Forelimb muscle (tissue), 1 donor: ENCODE data around the gene HAX1. TPM values are rescaled to one million over a fixed set of nuclear protein-coding genes. Genes with fewer than 3 reads are reported as not detected.
A peak's percentile ranks its signal among the peaks of the same experiment; 100 is the strongest.
"Not testable (repeated sequence)": the region's sequence is repeated elsewhere in the genome, so short reads cannot be mapped to it uniquely, and the experiment has no call there.

Experiments
- DNase-seq: peaks from one replicate; pipeline ENCODE4 v3.0.0-alpha.2; 2013; ENCODE audit warnings: low read depth
- polyA plus RNA-seq: library from polyadenylated mRNA; unstranded; fragments of 120-200 nt; gene quantifications from one replicate; pipeline ENCODE4 v1.2.1, GENCODE V29; 2013; ENCODE audit not compliant: insufficient read length

The HAX1 gene
- polyA plus RNA-seq: 69.8 TPM

- peak; percentile 96 for DNase-seq
These were observed at the start of gene HAX1 for GRCh38 chr1:154272217-154272998. Gene HAX1 (plus strand): TSS chr1:154272629. CDS start chr1:154272724, 95 bp downstream.

GRCh38 chr1:154222918-154223317 lies 49.5 kb upstream of the HAX1 start:
- DNase-seq: no peak

GRCh38 chr1:154223621-154224020 lies 48.8 kb upstream of the HAX1 start:
- DNase-seq: no peak

GRCh38 chr1:154225370-154225769 lies 47.1 kb upstream of the HAX1 start:
- no peak for DNase-seq

- DNase-seq: not testable (repeated sequence)
These were observed 41.3 kb upstream of the HAX1 start for GRCh38 chr1:154231112-154231511.

- not testable (repeated sequence) for DNase-seq
These were observed 39.3 kb upstream of the HAX1 start for GRCh38 chr1:154233127-154233526.

- DNase-seq: no peak
These were observed 35.6 kb upstream of the HAX1 start for GRCh38 chr1:154236855-154237254.

GRCh38 chr1:154237435-154237834 lies 35.0 kb upstream of the HAX1 start:
- no peak for DNase-seq

GRCh38 chr1:154237880-154238506 lies 34.4 kb upstream of the HAX1 start:
- no peak for DNase-seq

GRCh38 chr1:154239491-154239890 lies 32.9 kb upstream of the HAX1 start:
- no peak for DNase-seq

GRCh38 chr1:154240294-154240833 lies 32.1 kb upstream of the HAX1 start:
- no peak for DNase-seq

GRCh38 chr1:154241703-154242351 lies 30.6 kb upstream of the HAX1 start:
- no peak for DNase-seq

- DNase-seq: no peak
These were observed 18.8 kb upstream of the HAX1 start for GRCh38 chr1:154253671-154254070.

GRCh38 chr1:154256686-154257085 lies 15.7 kb upstream of the HAX1 start:
- DNase-seq: no peak

GRCh38 chr1:154258784-154259183 lies 13.6 kb upstream of the HAX1 start:
- no peak for DNase-seq

GRCh38 chr1:154260127-154260526 lies 12.3 kb upstream of the HAX1 start:
- DNase-seq: no peak

GRCh38 chr1:154263465-154264332 lies 8.7 kb upstream of the HAX1 start:
- DNase-seq: no peak

- no peak for DNase-seq
These were observed 8.0 kb upstream of the HAX1 start for GRCh38 chr1:154264454-154264853.

- DNase-seq: no peak
These were observed 6.8 kb upstream of the HAX1 start for GRCh38 chr1:154265586-154265985.

- no peak for DNase-seq
These were observed 1.6 kb upstream of the HAX1 start for GRCh38 chr1:154270833-154271232.

- DNase-seq: no peak
These were observed 652 bp downstream of the HAX1 start for GRCh38 chr1:154272999-154273563.
